PC-3 (cell line): Measurements from ENCODE around the gene FLNB.

Experiments used
- CTCF ChIP-seq: fragments of 300-600 bp; sonication (generic); conservative IDR thresholded peaks from 2 replicates; pipeline ENCODE4 v1.5.1; 2017; ENCODE audit warnings: antibody characterized with exemption, low read depth, mild to moderate bottlenecking, low read length
- EZH2 ChIP-seq: fragments of 300-600 bp; sonication (generic); IDR thresholded peaks from one replicate; pipeline ENCODE4 v1.6.1; 2017; ENCODE audit warnings: antibody characterized with exemption, mild to moderate bottlenecking, low read length; ENCODE audit not compliant: unreplicated experiment
- EZH2phosphoT487 ChIP-seq: fragments of 300-600 bp; sonication (generic); IDR thresholded peaks from 2 replicates; pipeline ENCODE4 v1.6.1; 2018; ENCODE audit warnings: mild to moderate bottlenecking, antibody characterized with exemption, low read length, borderline replicate concordance

- TF ChIP-seq CTCF (no peak), EZH2phosphoT487 (no peak), EZH2 (no peak)
Measured at GRCh38 chr3:58134468-58134867, 126.2 kb downstream of the FLNB start.
